ENCODE results near the gene TACO1. TPM values are rescaled to one million over a fixed set of nuclear protein-coding genes. Genes with fewer than 3 reads are reported as not detected.

The TACO1 gene
- total RNA-seq, 6 donors from 2014 or later = 6.3 to 17.5 (median 13.5) TPM

GRCh38 chr17:63578769-63579111, 22.0 kb upstream of the TACO1 start:
- no peak for DNase-seq
- no peak for TF ChIP-seq POLR2A (IDR thresholded peaks at IDR 0.05)
- no peak for TF ChIP-seq CTCF (IDR thresholded peaks at IDR 0.05)
- TF ChIP-seq EP300 (IDR thresholded peaks at IDR 0.05) = no peak
- no peak for TF ChIP-seq POLR2AphosphoS5 (IDR thresholded peaks at IDR 0.05)
- H3K9me3 ChIP-seq = no peaks in the 10 kb centered on the region
- peaks cover 4 to 12% (median 7%) of the 10 kb centered on the region in 4 donors for H3K4me1 ChIP-seq
- peak in 1 of 2 donors; percentile 31 for ATAC-seq (ENCODE audit: low FRiP score in 2 of 2)
- H3K4me3 ChIP-seq = no peak overlapping the region
- peak overlapping the region in 1 of 4 donors; percentile 55 for H3K27ac ChIP-seq
- no peaks in the 10 kb centered on the region for H3K27me3 ChIP-seq
- peaks cover 11 to 40% (median 30%) of the 10 kb centered on the region in 4 donors for H3K36me3 ChIP-seq
- WGBS, 2 donors = 69 to 76% methylated on average over 5 of the region's 5 CpGs

GRCh38 chr17:63579633-63580032, 21.1 kb upstream of the TACO1 start:
- H3K4me1 ChIP-seq = peaks cover 4 to 12% (median 7%) of the 10 kb centered on the region in 4 donors
- WGBS, 2 donors = 62 to 72% methylated on average over 7 to 11 of the region's 11 CpGs
- ATAC-seq (ENCODE audit: low FRiP score in 2 of 2) (no peak), DNase-seq (no peak)
- H3K27me3 ChIP-seq = no peaks in the 10 kb centered on the region
- no peak overlapping the region for H3K4me3 ChIP-seq
- H3K9me3 ChIP-seq = no peaks in the 10 kb centered on the region
- TF ChIP-seq EP300 (IDR thresholded peaks at IDR 0.05) (no peak), CTCF (IDR thresholded peaks at IDR 0.05) (no peak)
- H3K36me3 ChIP-seq = peaks cover 12 to 49% (median 37%) of the 10 kb centered on the region in 4 donors
- H3K27ac ChIP-seq = peak overlapping the region in 2 of 4 donors; percentile 39 to 55

DNA sequence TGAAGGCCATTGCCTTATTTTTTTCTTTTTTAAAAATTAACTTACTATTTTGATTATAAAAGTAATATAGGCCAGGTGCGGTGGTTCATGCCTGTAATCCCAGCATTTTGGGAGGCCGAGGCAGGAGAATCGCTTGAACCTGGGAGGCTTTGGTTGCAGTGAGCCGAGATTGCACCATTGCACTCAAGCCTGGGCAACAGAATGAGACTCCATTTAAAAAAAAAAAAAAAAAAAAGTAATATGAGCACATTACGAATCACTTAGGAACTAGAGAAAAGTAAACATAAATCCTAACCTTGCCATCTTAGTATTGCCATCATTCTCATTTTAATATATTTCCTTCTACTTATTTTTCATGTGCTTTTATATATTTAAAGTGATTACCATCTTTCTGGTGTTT, 12.9 kb upstream of the TACO1 start:
- no peaks in the 10 kb centered on the region for H3K27me3 ChIP-seq
- WGBS, 2 donors = 93 to 94% methylated on average over 5 of the region's 5 CpGs
- no peaks in the 10 kb centered on the region for H3K9me3 ChIP-seq
- H3K27ac ChIP-seq = no peak overlapping the region
- ATAC-seq (ENCODE audit: low FRiP score in 2 of 2) (no peak), DNase-seq (no peak)
- H3K36me3 ChIP-seq = peaks cover 40 to 93% (median 76%) of the 10 kb centered on the region in 4 donors
- no peak overlapping the region for H3K4me3 ChIP-seq
- TF ChIP-seq CTCF (IDR thresholded peaks at IDR 0.05) (no peak), POLR2AphosphoS5 (IDR thresholded peaks at IDR 0.05) (no peak), POLR2A (IDR thresholded peaks at IDR 0.05) (no peak), EP300 (IDR thresholded peaks at IDR 0.05) (no peak)
- no peaks in the 10 kb centered on the region for H3K4me1 ChIP-seq

GRCh38 chr17:63588797-63589196, 11.9 kb upstream of the TACO1 start:
- no peak overlapping the region for H3K27ac ChIP-seq
- H3K4me1 ChIP-seq = no peaks in the 10 kb centered on the region
- H3K9me3 ChIP-seq = no peaks in the 10 kb centered on the region
- DNase-seq (no peak), ATAC-seq (ENCODE audit: low FRiP score in 2 of 2) (no peak)
- no peak for TF ChIP-seq POLR2A (IDR thresholded peaks at IDR 0.05)
- no peak for TF ChIP-seq CTCF (IDR thresholded peaks at IDR 0.05)
- TF ChIP-seq POLR2AphosphoS5 (IDR thresholded peaks at IDR 0.05) = no peak
- TF ChIP-seq EP300 (IDR thresholded peaks at IDR 0.05) = no peak
- H3K36me3 ChIP-seq = peaks cover 31 to 83% (median 69%) of the 10 kb centered on the region in 4 donors
- no peaks in the 10 kb centered on the region for H3K27me3 ChIP-seq
- WGBS, 2 donors = 88 to 89% methylated on average over 11 of the region's 11 CpGs
- no peak overlapping the region for H3K4me3 ChIP-seq

DNA sequence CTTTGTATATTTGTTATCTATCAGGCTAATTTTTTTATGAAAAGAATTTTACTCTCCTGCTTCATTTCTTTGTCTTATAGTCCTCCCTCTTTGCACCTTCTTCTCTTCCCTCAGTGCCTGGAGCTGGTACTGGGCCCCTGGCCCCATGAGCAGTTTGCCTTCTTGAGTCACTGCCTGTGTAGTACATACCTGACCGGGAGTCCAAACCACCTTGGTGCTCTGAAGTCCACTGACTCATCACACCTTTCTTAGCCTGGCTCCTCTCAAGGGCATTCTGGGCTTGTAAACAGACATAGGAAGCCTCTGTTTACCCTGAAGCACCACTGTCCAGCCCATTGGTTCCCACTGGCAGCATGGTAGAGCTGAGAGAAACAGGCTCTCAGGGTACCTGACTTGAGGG, 11.0 kb upstream of the TACO1 start:
- no peak for TF ChIP-seq POLR2A (IDR thresholded peaks at IDR 0.05)
- TF ChIP-seq POLR2AphosphoS5 (IDR thresholded peaks at IDR 0.05) = no peak
- no peak for TF ChIP-seq EP300 (IDR thresholded peaks at IDR 0.05)
- TF ChIP-seq CTCF (IDR thresholded peaks at IDR 0.05) = no peak
- Histone ChIP-seq H3K27me3 (no peaks in the 10 kb centered on the region), H3K4me3 (no peak overlapping the region), H3K9me3 (no peaks in the 10 kb centered on the region), H3K4me1 (no peaks in the 10 kb centered on the region), H3K36me3 (peaks cover 31 to 77% (median 63%) of the 10 kb centered on the region in 4 donors), H3K27ac (no peak overlapping the region)
- ATAC-seq (ENCODE audit: low FRiP score in 2 of 2) (no peak), DNase-seq (no peak)
- WGBS, 2 donors = 93 to 100% methylated on average over 1 of the region's 1 CpG
